Right atrium auricular region (tissue), 2 donors: ENCODE results near the gene SMARCA4. TPM values are rescaled to one million over a fixed set of nuclear protein-coding genes. Genes with fewer than 3 reads are reported as not detected.
A peak's percentile ranks its signal among the peaks of the same experiment; 100 is the strongest.

ENCODE experiments used
- DNase-seq: peaks from one replicate; pipeline ENCODE4 v3.0.0-alpha.2; 2019; ENCODE audit warnings: low spot score
- H3K27ac ChIP-seq, 2 donors: fragments of 200-600 bp; sonication (generic); 1 replicate in 1 of 2; 2 replicates in 1 of 2; pipeline ENCODE4 v1.5.1; 2016 to 2019
- H3K27me3 ChIP-seq, 2 donors: fragments of 200-600 bp; sonication (generic); one replicate each; pipeline versions ENCODE4 v1.5.1 to v1.6.0; 2017 to 2019
- H3K36me3 ChIP-seq: fragments of 200-600 bp; sonication (generic); one replicate; pipeline ENCODE4 v1.5.1; 2016
- H3K4me1 ChIP-seq, 2 donors: fragments of 200-600 bp; sonication (generic); one replicate each; pipeline versions ENCODE4 v1.5.1 to v1.6.0; 2017 to 2019
- H3K4me3 ChIP-seq, 2 donors: fragments of 200-600 bp; sonication (generic); 1 replicate in 1 of 2; 2 replicates in 1 of 2; pipeline ENCODE4 v1.5.1; 2017 to 2019; ENCODE audit warnings: mild to moderate bottlenecking in 1 of 2, moderate library complexity in 1 of 2
- H3K9me3 ChIP-seq, 2 donors: fragments of 200-600 bp; sonication (generic); one replicate each; pipeline ENCODE4 v1.5.1; 2019
- CTCF ChIP-seq, 2 donors: fragments of 200-600 bp; sonication (generic); IDR thresholded peaks; one replicate each; pipeline ENCODE4 v1.5.1; 2019; ENCODE audit warnings: antibody characterized with exemption in 2 of 2
- total RNA-seq, 2 donors: library from RNA; depleted of rRNA; stranded (reverse); fragments of >200 nt; gene quantifications; one replicate each; pipeline ENCODE4 v1.1.0, GENCODE V29; 2016

SMARCA4 gene
- total RNA-seq, 2 donors from 2014 or later: 29.9 to 41.7 TPM

- DNase-seq: no peak
- H3K27me3 ChIP-seq: no peaks in the 10 kb centered on the region
- peaks cover 0 to 7% of the 10 kb centered on the region in 2 donors for H3K4me1 ChIP-seq
- no peak overlapping the region for H3K27ac ChIP-seq
- no peak for TF ChIP-seq CTCF (IDR thresholded peaks at IDR 0.05)
- H3K9me3 ChIP-seq: no peaks in the 10 kb centered on the region
- H3K4me3 ChIP-seq: no peak overlapping the region
- peaks cover 50% of the 10 kb centered on the region for H3K36me3 ChIP-seq
Observed at GRCh38 chr19:10916602-10917001, 44.2 kb upstream of the SMARCA4 start.

DNA sequence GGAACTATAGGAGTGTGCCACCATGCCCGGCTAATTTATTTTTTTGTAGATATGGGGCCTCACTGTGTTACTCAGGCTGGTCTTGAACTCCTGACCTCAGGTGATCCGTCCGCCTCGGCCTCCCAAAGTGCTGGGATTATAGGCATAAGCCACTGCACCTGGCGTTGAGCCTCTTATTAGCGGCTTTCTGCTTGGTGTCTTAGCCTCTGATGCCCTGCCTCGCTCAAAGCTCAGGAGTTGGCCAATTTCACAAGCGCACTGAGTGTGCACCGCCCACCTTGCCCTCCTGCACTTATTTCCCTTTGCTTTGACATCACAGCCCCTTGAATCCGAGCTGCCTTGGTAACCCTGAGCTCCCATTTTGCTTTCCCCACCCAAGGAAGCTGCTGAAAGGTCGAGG lies 42.5 kb upstream of the SMARCA4 start:
- Histone ChIP-seq H3K4me1 (peaks cover 0 to 7% of the 10 kb centered on the region in 2 donors), H3K9me3 (no peaks in the 10 kb centered on the region), H3K27me3 (no peaks in the 10 kb centered on the region), H3K4me3 (no peak overlapping the region), H3K36me3 (peaks cover 49% of the 10 kb centered on the region), H3K27ac (peak overlapping the region; percentile 27 to 43)
- DNase-seq: no peak
- no peak for TF ChIP-seq CTCF (IDR thresholded peaks at IDR 0.05)

DNA sequence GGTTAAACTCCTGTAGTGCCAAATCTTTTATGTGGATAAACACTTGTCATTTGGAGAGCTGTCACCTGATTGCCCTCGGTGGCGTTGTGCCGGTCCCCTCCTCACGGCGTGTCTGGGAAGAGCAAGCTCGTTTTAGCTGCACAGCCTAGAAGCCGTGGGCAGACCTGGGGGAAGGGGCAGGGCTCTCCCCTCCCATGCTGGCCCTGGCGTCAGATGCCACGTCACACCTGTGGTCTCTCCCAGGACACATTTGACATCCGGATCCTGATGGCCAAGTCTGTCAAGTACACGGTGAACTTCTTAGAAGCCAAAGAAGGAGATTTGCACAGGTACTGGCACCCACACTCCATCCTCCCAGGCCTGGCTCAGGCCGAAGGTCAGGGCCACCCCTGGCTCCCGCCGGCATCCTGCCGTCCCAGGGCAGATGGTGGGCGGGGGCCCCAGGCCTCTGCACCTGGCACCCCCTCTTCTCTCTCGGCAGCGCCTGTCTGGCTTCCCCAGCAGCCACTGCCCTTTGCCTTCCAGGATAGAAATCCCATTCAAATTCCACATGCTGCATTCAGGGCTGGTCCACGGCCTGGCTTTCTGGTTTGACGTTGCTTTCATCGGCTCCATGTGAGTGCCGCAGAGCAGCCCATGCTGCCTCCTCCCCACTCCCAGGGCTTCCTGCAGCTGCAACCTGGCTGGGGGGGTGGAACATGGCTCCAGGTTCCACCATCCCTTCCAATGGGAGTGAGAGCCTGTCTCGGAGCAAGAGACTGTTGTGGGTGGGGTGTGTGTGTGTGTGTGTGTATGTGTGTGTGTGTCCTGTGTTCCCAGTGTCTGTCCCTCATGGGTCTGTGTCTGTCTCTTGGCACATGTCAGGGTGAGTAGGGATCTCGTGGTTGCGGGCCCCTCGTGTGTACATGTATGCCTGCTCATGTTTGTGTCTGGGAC lies 41.2 kb upstream of the SMARCA4 start:
- Histone ChIP-seq H3K4me3 (no peak overlapping the region), H3K9me3 (no peaks in the 10 kb centered on the region), H3K4me1 (peaks cover 0 to 7% of the 10 kb centered on the region in 2 donors), H3K27ac (peak overlapping the region in 1 of 2 donors; percentile 43), H3K36me3 (peaks cover 54% of the 10 kb centered on the region), H3K27me3 (no peaks in the 10 kb centered on the region)
- DNase-seq: no peak
- TF ChIP-seq CTCF (IDR thresholded peaks at IDR 0.05): no peak

DNA sequence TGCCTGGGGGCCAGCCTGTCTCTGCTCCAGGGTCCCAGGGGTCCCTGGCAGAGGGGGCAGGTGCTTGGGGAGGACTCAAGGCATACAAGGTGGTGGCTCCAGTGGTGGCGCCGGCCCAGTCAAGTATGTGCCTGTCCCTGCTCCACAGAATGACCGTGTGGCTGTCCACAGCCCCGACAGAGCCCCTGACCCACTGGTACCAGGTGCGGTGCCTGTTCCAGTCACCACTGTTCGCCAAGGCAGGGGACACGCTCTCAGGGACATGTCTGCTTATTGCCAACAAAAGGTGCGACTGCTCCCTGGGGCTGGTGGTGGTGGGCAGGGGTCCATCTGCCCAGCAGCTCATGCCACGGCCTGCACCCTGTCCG lies 40.6 kb upstream of the SMARCA4 start:
- no peak for TF ChIP-seq CTCF (IDR thresholded peaks at IDR 0.05)
- Histone ChIP-seq H3K4me3 (no peak overlapping the region), H3K27ac (peak overlapping the region in 1 of 2 donors; percentile 43), H3K9me3 (no peaks in the 10 kb centered on the region), H3K4me1 (peaks cover 0 to 7% of the 10 kb centered on the region in 2 donors), H3K27me3 (no peaks in the 10 kb centered on the region), H3K36me3 (peaks cover 54% of the 10 kb centered on the region)
- no peak for DNase-seq

GRCh38 chr19:10920781-10921180 lies 40.0 kb upstream of the SMARCA4 start:
- H3K36me3 ChIP-seq: peaks cover 52% of the 10 kb centered on the region
- no peak overlapping the region for H3K27ac ChIP-seq

More at GRCh38 chr19:10920781-10921180, 40.0 kb upstream of the SMARCA4 start:
- H3K4me3 ChIP-seq: no peak overlapping the region
- H3K4me1 ChIP-seq: peaks cover 0 to 7% of the 10 kb centered on the region in 2 donors
- H3K27me3 ChIP-seq: no peaks in the 10 kb centered on the region
- TF ChIP-seq CTCF (IDR thresholded peaks at IDR 0.05): no peak
- no peak for DNase-seq
- no peaks in the 10 kb centered on the region for H3K9me3 ChIP-seq
